ENCODE results near the gene CCDC93.

GRCh38 chr2:117935954-117936353 is 77.9 kb downstream of the CCDC93 start:
- no peak for TF ChIP-seq POLR2A (IDR thresholded peaks at IDR 0.05; ENCODE audit: extremely low read depth, insufficient read length)
- TF ChIP-seq MAX (IDR thresholded peaks at IDR 0.05; ENCODE audit: low read depth, low read length): no peak
